H9 (cell line): ENCODE data around the gene ACAP3. TPM values are rescaled to one million over a fixed set of nuclear protein-coding genes. Genes with fewer than 3 reads are reported as not detected.

Source experiments
- DNase-seq: peaks from one replicate; pipeline ENCODE4 v3.0.0-alpha.2; 2017
- H2AFZ ChIP-seq: one replicate; pipeline ENCODE4 v1.6.1; 2013; ENCODE audit warnings: mild to moderate bottlenecking, low read length, control low read depth, moderate library complexity
- H2AK5ac ChIP-seq: 2 replicates; pipeline ENCODE4 v1.6.1; 2013; ENCODE audit warnings: low read length, control low read depth, mixed read lengths; ENCODE audit not compliant: insufficient read length
- H2BK120ac ChIP-seq: one replicate; pipeline ENCODE4 v1.6.1; 2013; ENCODE audit warnings: low read depth, mild to moderate bottlenecking, low read length, control low read depth, inconsistent platforms; ENCODE audit not compliant: poor library complexity, severe bottlenecking
- H2BK12ac ChIP-seq: 2 replicates; pipeline ENCODE4 v1.6.1; 2013; ENCODE audit warnings: low read length, control low read depth, mixed read lengths, low read depth; ENCODE audit not compliant: insufficient read length
- H2BK15ac ChIP-seq: 2 replicates; pipeline ENCODE4 v1.6.1; 2013; ENCODE audit warnings: low read depth, low read length, control low read depth
- H2BK20ac ChIP-seq: one replicate; pipeline ENCODE4 v1.6.1; 2013; ENCODE audit warnings: low read depth, mild to moderate bottlenecking, low read length, control low read depth, inconsistent platforms; ENCODE audit not compliant: poor library complexity, severe bottlenecking
- H2BK5ac ChIP-seq: 2 replicates; pipeline ENCODE4 v1.6.1; 2013; ENCODE audit warnings: low read length, control low read depth, mixed read lengths; ENCODE audit not compliant: insufficient read length
- H3K14ac ChIP-seq: 2 replicates; pipeline ENCODE4 v1.6.1; 2013; ENCODE audit warnings: low read length, control low read depth; ENCODE audit not compliant: insufficient read depth
- H3K18ac ChIP-seq: 2 replicates; pipeline ENCODE4 v1.6.1; 2013; ENCODE audit warnings: low read depth, mild to moderate bottlenecking, mixed read lengths, low read length, control low read depth; ENCODE audit not compliant: insufficient read length
- H3K23ac ChIP-seq: 2 replicates; pipeline ENCODE4 v1.6.1; 2013; ENCODE audit warnings: low read length, control low read depth, mixed read lengths, low read depth; ENCODE audit not compliant: insufficient read length
- H3K23me2 ChIP-seq: 2 replicates; pipeline ENCODE4 v1.6.1; 2013; ENCODE audit warnings: low read depth, mild to moderate bottlenecking, mixed read lengths, low read length, control low read depth; ENCODE audit not compliant: insufficient read length, poor library complexity, severe bottlenecking
- H3K27ac ChIP-seq: 2 replicates; pipeline ENCODE4 v1.5.1; 2013; ENCODE audit warnings: low read length, control low read depth, mixed read lengths, low read depth; ENCODE audit not compliant: insufficient read length
- H3K27me3 ChIP-seq: 2 replicates; pipeline ENCODE4 v1.6.1; 2013; ENCODE audit warnings: low read length, control low read depth, inconsistent platforms; ENCODE audit not compliant: insufficient read depth
- H3K4ac ChIP-seq: 2 replicates; pipeline ENCODE4 v1.6.1; 2013; ENCODE audit warnings: low read depth, mild to moderate bottlenecking, control low read depth, inconsistent platforms, low read length, moderate library complexity
- H3K4me1 ChIP-seq: 2 replicates; pipeline ENCODE4 v1.6.1; 2013; ENCODE audit warnings: low read length, control low read depth, inconsistent platforms; ENCODE audit not compliant: insufficient read depth
- H3K4me2 ChIP-seq: 2 replicates; pipeline ENCODE4 v1.6.1; 2013; ENCODE audit warnings: low read length, control low read depth, mixed read lengths; ENCODE audit not compliant: insufficient read length, insufficient read depth
- H3K56ac ChIP-seq: 2 replicates; pipeline ENCODE4 v1.6.1; 2013; ENCODE audit warnings: low read depth, mild to moderate bottlenecking, mixed read lengths, low read length, control low read depth; ENCODE audit not compliant: insufficient read length
- H3K79me1 ChIP-seq: 2 replicates; pipeline ENCODE4 v1.6.1; 2013; ENCODE audit warnings: low read depth, mild to moderate bottlenecking, moderate library complexity, low read length, control low read depth, inconsistent platforms; ENCODE audit not compliant: insufficient read depth, poor library complexity, severe bottlenecking
- H3K79me2 ChIP-seq: 2 replicates; pipeline ENCODE4 v1.6.1; 2013; ENCODE audit warnings: low read length, control low read depth, inconsistent platforms; ENCODE audit not compliant: insufficient read depth
- H3K9ac ChIP-seq: 2 replicates; pipeline ENCODE4 v1.6.1; 2013; ENCODE audit warnings: low read length, control low read depth, mixed read lengths; ENCODE audit not compliant: insufficient read length; ENCODE audit errors: extremely low read depth
- H3K9me3 ChIP-seq: one replicate; pipeline ENCODE4 v1.6.1; 2013; ENCODE audit warnings: low read depth, low read length, inconsistent platforms; ENCODE audit not compliant: control insufficient read depth
- H3T11ph ChIP-seq: one replicate; pipeline ENCODE4 v1.6.1; 2013; ENCODE audit warnings: mild to moderate bottlenecking, low read length, control low read depth, inconsistent platforms
- H4K20me1 ChIP-seq: one replicate; pipeline ENCODE4 v1.6.1; 2013; ENCODE audit not compliant: control insufficient read depth, insufficient read length, insufficient read depth
- H4K5ac ChIP-seq: 2 replicates; pipeline ENCODE4 v1.6.1; 2013; ENCODE audit warnings: low read depth, mild to moderate bottlenecking, mixed read lengths, low read length, control low read depth; ENCODE audit not compliant: insufficient read length
- H4K8ac ChIP-seq: replicated peaks from 2 replicates; pipeline ENCODE4 v1.6.1; 2013; ENCODE audit warnings: low read length, control low read depth, mixed read lengths, low read depth; ENCODE audit not compliant: insufficient read length
- H4K91ac ChIP-seq: 2 replicates; pipeline ENCODE4 v1.6.1; 2013; ENCODE audit warnings: low read depth, mild to moderate bottlenecking, moderate library complexity, mixed read lengths, low read length, control low read depth; ENCODE audit not compliant: insufficient read length
- H3K27ac Mint-ChIP-seq, 3 experiments: 2 replicates in 2 of 3; 3 replicates in 1 of 3; pipeline ENCODE4 v1.8.0; 2020 to 2021; ENCODE audit warnings: mixed read lengths in 3 of 3, mild to moderate bottlenecking in 1 of 3, moderate library complexity in 1 of 3
- H3K27me3 Mint-ChIP-seq: 2 replicates; pipeline ENCODE4 v1.8.0; 2021; ENCODE audit warnings: low read depth, mild to moderate bottlenecking, moderate library complexity, mixed read lengths
- H3K36me3 Mint-ChIP-seq, 3 experiments: 2 replicates in 2 of 3; 3 replicates in 1 of 3; pipeline ENCODE4 v1.8.0; 2020 to 2021; ENCODE audit warnings: low read depth in 3 of 3, mixed read lengths in 3 of 3; ENCODE audit not compliant: insufficient read depth in 1 of 3
- H3K4me1 Mint-ChIP-seq, 2 experiments: 2 replicates each; pipeline ENCODE4 v1.8.0; 2020; ENCODE audit warnings: mixed read lengths in 2 of 2
- H3K4me3 Mint-ChIP-seq, 2 experiments: 2 replicates in 1 of 2; 3 replicates in 1 of 2; pipeline ENCODE4 v1.8.0; 2020 to 2021; ENCODE audit warnings: mild to moderate bottlenecking in 2 of 2, mixed read lengths in 2 of 2, moderate library complexity in 1 of 2
- H3K9me3 Mint-ChIP-seq, 2 experiments: 2 replicates in 1 of 2; 3 replicates in 1 of 2; pipeline ENCODE4 v1.8.0; 2020; ENCODE audit warnings: mild to moderate bottlenecking in 2 of 2, mixed read lengths in 2 of 2, moderate library complexity in 1 of 2
- WGBS: extraction: QIAGEN DNeasy Blood & Tissue Kit; methylation state at CpG from one replicate; pipeline ENCODE4 v1.1.7; 2013; ENCODE audit warnings: missing lambda C conversion rate, low lambda C conversion rate, mixed read lengths; ENCODE audit not compliant: insufficient read length; ENCODE audit errors: extremely low coverage; 5-methylcytosine and 5-hydroxymethylcytosine counted together
- total RNA-seq: library from RNA; stranded (reverse); gene quantifications from 2 replicates; pipeline ENCODE4 v1.2.1, GENCODE V29; 2021
- TF ChIP-seq, protein P1 (sequence below): fragments of 200-600 bp; sonication (generic); conservative IDR thresholded peaks from 3 replicates; pipeline ENCODE4 v1.8.0; 2021; ENCODE audit warnings: antibody characterized with exemption, mild to moderate bottlenecking

Gene ACAP3
- total RNA-seq, 1 experiment from 2014 or later = 41.4 TPM

- Mint-ChIP-seq H3K27ac (no peak overlapping the region), H3K4me1 (peaks cover 6 to 15% of the 10 kb centered on the region in 2 experiments), H3K36me3 (peaks cover 12 to 13% (median 12%) of the 10 kb centered on the region in 3 experiments), H3K9me3 (peaks cover 0 to 4% of the 10 kb centered on the region in 2 experiments; a peak in 2 of 5 replicates), H3K4me3 (no peak overlapping the region), H3K27me3 (no peaks in the 10 kb centered on the region)
- Histone ChIP-seq H3K18ac (no peak overlapping the region), H3K27ac (no peak overlapping the region), H3K27me3 (no peaks in the 10 kb centered on the region), H2BK5ac (no peak overlapping the region), H3K79me2 (peaks cover 3% of the 10 kb centered on the region; the same call in 1 of the 2 replicates), H3K4me2 (no peak overlapping the region), H2BK15ac (no peak overlapping the region), H2BK12ac (no peak overlapping the region), H3K79me1 (peaks cover 13% of the 10 kb centered on the region), H3K23me2 (peaks cover 9% of the 10 kb centered on the region), H3K4ac (no peak overlapping the region), H3K23ac (no peak overlapping the region), H3K56ac (no peak overlapping the region), H2BK120ac (no peak overlapping the region), H3K9me3 (no peaks in the 10 kb centered on the region), H3T11ph (no peak overlapping the region), H3K9ac (no peak overlapping the region), H3K14ac (no peak overlapping the region), H4K91ac (no peak overlapping the region), H4K5ac (no peak overlapping the region), H2AFZ (no peak overlapping the region), H2BK20ac (no peak overlapping the region), H4K20me1 (peaks cover 3% of the 10 kb centered on the region), H3K4me1 (no peaks in the 10 kb centered on the region; the same call in 1 of the 2 replicates), H4K8ac (no peak overlapping the region), H2AK5ac (no peak overlapping the region)
- no peak for DNase-seq
- no CpG with 5 or more reads among the region's 12 CpGs for WGBS
- TF ChIP-seq, protein P1, sequence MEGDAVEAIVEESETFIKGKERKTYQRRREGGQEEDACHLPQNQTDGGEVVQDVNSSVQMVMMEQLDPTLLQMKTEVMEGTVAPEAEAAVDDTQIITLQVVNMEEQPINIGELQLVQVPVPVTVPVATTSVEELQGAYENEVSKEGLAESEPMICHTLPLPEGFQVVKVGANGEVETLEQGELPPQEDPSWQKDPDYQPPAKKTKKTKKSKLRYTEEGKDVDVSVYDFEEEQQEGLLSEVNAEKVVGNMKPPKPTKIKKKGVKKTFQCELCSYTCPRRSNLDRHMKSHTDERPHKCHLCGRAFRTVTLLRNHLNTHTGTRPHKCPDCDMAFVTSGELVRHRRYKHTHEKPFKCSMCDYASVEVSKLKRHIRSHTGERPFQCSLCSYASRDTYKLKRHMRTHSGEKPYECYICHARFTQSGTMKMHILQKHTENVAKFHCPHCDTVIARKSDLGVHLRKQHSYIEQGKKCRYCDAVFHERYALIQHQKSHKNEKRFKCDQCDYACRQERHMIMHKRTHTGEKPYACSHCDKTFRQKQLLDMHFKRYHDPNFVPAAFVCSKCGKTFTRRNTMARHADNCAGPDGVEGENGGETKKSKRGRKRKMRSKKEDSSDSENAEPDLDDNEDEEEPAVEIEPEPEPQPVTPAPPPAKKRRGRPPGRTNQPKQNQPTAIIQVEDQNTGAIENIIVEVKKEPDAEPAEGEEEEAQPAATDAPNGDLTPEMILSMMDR = no peak
These were observed 38.2 kb upstream of the ACAP3 start for GRCh38 chr1:1345860-1346500.
